Endodermal cell (in vitro differentiated cells): ENCODE measurements around the gene CNTN4. TPM values are rescaled to one million over a fixed set of nuclear protein-coding genes. Genes with fewer than 3 reads are reported as not detected.

Experiments used
- DNase-seq: peaks from one replicate; pipeline ENCODE4 v3.0.0-alpha.2; 2017
- H3K27ac ChIP-seq: 2 replicates; pipeline ENCODE4 v1.5.1; 2013; ENCODE audit warnings: mild to moderate bottlenecking, low read depth, low read length, moderate library complexity
- H3K27me3 ChIP-seq: 2 replicates; pipeline ENCODE4 v1.6.1; 2013; ENCODE audit warnings: mild to moderate bottlenecking, low read length, moderate library complexity; ENCODE audit not compliant: insufficient read depth, control insufficient read depth, poor library complexity, severe bottlenecking
- H3K36me3 ChIP-seq: 2 replicates; pipeline ENCODE4 v1.7.0; 2013; ENCODE audit warnings: mild to moderate bottlenecking, low read length, moderate library complexity; ENCODE audit not compliant: control insufficient read depth, insufficient read depth
- H3K4me1 ChIP-seq: one replicate; pipeline ENCODE4 v1.7.0; 2013; ENCODE audit warnings: low read length; ENCODE audit not compliant: control insufficient read depth, insufficient read depth
- H3K4me3 ChIP-seq: 2 replicates; pipeline ENCODE4 v1.5.1; 2013; ENCODE audit warnings: mild to moderate bottlenecking, low read length, moderate library complexity
- H3K9ac ChIP-seq: 2 replicates; pipeline ENCODE4 v1.6.1; 2013; ENCODE audit warnings: mild to moderate bottlenecking, low read length, moderate library complexity; ENCODE audit not compliant: poor library complexity, severe bottlenecking; ENCODE audit errors: extremely low read depth
- H3K9me3 ChIP-seq: 2 replicates; pipeline ENCODE4 v1.6.1; 2013; ENCODE audit warnings: mild to moderate bottlenecking, low read length, moderate library complexity; ENCODE audit not compliant: control insufficient read depth
- H3K27ac Mint-ChIP-seq: 2 replicates; pipeline ENCODE4 v1.8.0; 2020; ENCODE audit warnings: mixed read lengths
- H3K27me3 Mint-ChIP-seq: 2 replicates; pipeline ENCODE4 v1.8.0; 2021; ENCODE audit warnings: mild to moderate bottlenecking, mixed read lengths; ENCODE audit not compliant: insufficient read depth
- H3K36me3 Mint-ChIP-seq: 2 replicates; pipeline ENCODE4 v1.8.0; 2020; ENCODE audit warnings: low read depth, mixed read lengths
- H3K4me1 Mint-ChIP-seq: 2 replicates; pipeline ENCODE4 v1.8.0; 2020; ENCODE audit warnings: mixed read lengths
- H3K4me3 Mint-ChIP-seq: 2 replicates; pipeline ENCODE4 v1.8.0; 2020; ENCODE audit warnings: mild to moderate bottlenecking, moderate library complexity, mixed read lengths
- H3K9me3 Mint-ChIP-seq: 2 replicates; pipeline ENCODE4 v1.8.0; 2020; ENCODE audit warnings: mild to moderate bottlenecking, mixed read lengths
- CTCF ChIP-seq: fragments of 200-600 bp; sonication (generic); conservative IDR thresholded peaks from 2 replicates; pipeline ENCODE4 v1.5.0; 2021; ENCODE audit warnings: antibody characterized with exemption, mild to moderate bottlenecking
- whole genome bisulfite sequencing, 2 experiments: methylation state at CpG; one replicate each; pipeline versions ENCODE4 v1.1.5 to v1.1.7; 2013; ENCODE audit warnings: missing lambda C conversion rate in 2 of 2, mixed read lengths in 1 of 2; ENCODE audit not compliant: insufficient coverage in 1 of 2, insufficient read length in 1 of 2; 5-methylcytosine and 5-hydroxymethylcytosine counted together
- total RNA-seq, 2 donors: library from RNA; stranded (reverse); fragmentation: NEBNext Ultra II Directional in 1 of 2; extraction: Animal tissue kit (Norgen Biotek cat#: 25700) in 1 of 2; gene quantifications; 2 replicates in 1 of 2; 3 replicates in 1 of 2; pipeline ENCODE4 v1.2.1, GENCODE V29; 2021

Gene CNTN4
- total RNA-seq, 2 donors from 2014 or later: 10.8 to 11.1 TPM

DNA sequence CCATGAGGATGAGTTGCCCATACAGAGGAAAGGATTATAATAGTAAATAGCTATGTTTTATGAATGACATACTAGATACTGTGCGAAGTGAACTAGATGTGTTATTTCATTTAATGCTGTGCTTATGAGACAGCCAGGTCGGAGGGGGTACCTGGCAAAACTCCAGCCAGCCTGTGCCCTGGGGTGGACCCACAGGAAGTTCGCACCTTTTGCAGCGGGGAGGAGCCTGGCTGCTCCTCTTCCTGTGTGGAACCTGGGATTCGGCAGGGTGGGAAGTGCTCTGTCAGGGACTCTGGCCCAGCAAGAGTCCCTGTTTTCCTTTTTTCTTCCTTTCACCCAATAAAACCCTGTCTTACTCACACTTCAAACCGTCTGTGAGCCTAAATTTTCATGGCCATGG, 559.3 kb downstream of the CNTN4 start:
- Histone ChIP-seq H3K4me3 (no peak overlapping the region), H3K4me1 (no peaks in the 10 kb centered on the region), H3K36me3 (no peaks in the 10 kb centered on the region), H3K9me3 (no peaks in the 10 kb centered on the region), H3K27me3 (no peaks in the 10 kb centered on the region), H3K9ac (no peak overlapping the region), H3K27ac (no peak overlapping the region)
- H3K4me1 Mint-ChIP-seq: peaks cover 25% of the 10 kb centered on the region
- DNase-seq: peak; percentile 64
- H3K4me3 Mint-ChIP-seq: no peak overlapping the region
- H3K36me3 Mint-ChIP-seq: no peaks in the 10 kb centered on the region
- no peaks in the 10 kb centered on the region for H3K9me3 Mint-ChIP-seq
- no peaks in the 10 kb centered on the region for H3K27me3 Mint-ChIP-seq
- no peak for TF ChIP-seq CTCF
- H3K27ac Mint-ChIP-seq: no peak overlapping the region
- 89 to 90% methylated on average over 6 of the region's 6 CpGs for WGBS, 2 experiments

DNA sequence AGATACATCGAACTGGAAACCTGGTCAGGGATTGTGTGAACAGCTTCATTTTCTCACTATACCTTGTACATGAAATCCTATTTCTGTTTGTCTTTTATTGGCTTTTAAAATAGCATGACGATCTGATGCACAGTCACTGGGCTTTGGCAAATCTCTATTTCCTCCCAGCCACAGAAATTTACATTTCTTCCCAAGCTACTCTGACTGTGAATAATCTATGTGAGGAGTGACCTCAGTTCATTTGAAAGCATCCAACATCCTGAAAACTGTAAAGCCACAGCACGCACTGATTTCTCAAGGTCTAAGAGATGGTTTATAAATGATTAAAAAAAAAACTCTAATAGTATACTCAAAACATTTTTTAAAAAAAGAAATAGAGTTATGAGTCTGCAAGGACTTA, 561.2 kb downstream of the CNTN4 start:
- H3K36me3 ChIP-seq: no peaks in the 10 kb centered on the region
- no peak overlapping the region for H3K4me3 ChIP-seq
- no peak overlapping the region for H3K27ac ChIP-seq
- 78% methylated on average over 3 of the region's 3 CpGs; no CpG with 5 or more reads in 1 of the 2 experiments for WGBS, 2 experiments
- H3K4me3 Mint-ChIP-seq: no peak overlapping the region
- H3K4me1 Mint-ChIP-seq: peaks cover 21% of the 10 kb centered on the region
- H3K27me3 ChIP-seq: no peaks in the 10 kb centered on the region
- no peaks in the 10 kb centered on the region for H3K4me1 ChIP-seq
- DNase-seq: no peak
- no peak overlapping the region for H3K27ac Mint-ChIP-seq
- H3K9ac ChIP-seq: no peak overlapping the region
- TF ChIP-seq CTCF: no peak
- no peaks in the 10 kb centered on the region for H3K9me3 Mint-ChIP-seq
- no peaks in the 10 kb centered on the region for H3K9me3 ChIP-seq
- H3K27me3 Mint-ChIP-seq: no peaks in the 10 kb centered on the region
- H3K36me3 Mint-ChIP-seq: no peaks in the 10 kb centered on the region

DNA sequence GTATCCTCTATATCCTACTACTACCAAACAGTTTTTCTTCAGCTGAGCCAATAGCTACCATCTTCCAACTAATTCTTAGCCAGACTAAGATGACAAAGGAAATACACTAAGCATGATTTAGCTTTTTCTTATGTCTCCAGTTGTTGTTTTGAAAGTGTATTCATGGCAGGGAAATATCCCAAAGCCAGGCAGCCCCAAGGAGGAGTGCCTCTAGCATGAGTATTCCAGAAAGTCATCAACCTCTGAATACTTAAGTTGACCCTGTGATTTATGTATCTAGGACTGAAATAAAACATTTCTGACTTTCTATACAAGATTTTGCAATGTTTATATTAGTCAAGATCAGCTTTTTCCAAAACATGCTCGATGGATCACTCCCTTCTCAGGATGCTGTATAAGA, 562.4 kb downstream of the CNTN4 start:
- Mint-ChIP-seq H3K36me3 (no peaks in the 10 kb centered on the region), H3K27me3 (no peaks in the 10 kb centered on the region), H3K4me3 (no peak overlapping the region), H3K9me3 (no peaks in the 10 kb centered on the region), H3K4me1 (peaks cover 14% of the 10 kb centered on the region), H3K27ac (no peak overlapping the region)
- no peaks in the 10 kb centered on the region for H3K4me1 ChIP-seq
- no peaks in the 10 kb centered on the region for H3K27me3 ChIP-seq
- no peak overlapping the region for H3K9ac ChIP-seq
- TF ChIP-seq CTCF: no peak
- no peaks in the 10 kb centered on the region for H3K36me3 ChIP-seq
- no peak overlapping the region for H3K27ac ChIP-seq
- no peak overlapping the region for H3K4me3 ChIP-seq
- WGBS, 2 experiments: 88 to 100% methylated on average over 1 of the region's 1 CpG
- no peaks in the 10 kb centered on the region for H3K9me3 ChIP-seq
- DNase-seq: no peak
